Hematopoietic multipotent progenitor cell treated with erythropoietin and hydrocortisone succinate and interleukin-3 and kit ligand, for 6 days (in vitro differentiated cells): ENCODE data around the gene CDHR2.

ENCODE experiments used
- DNase-seq: peaks from one replicate; pipeline ENCODE4 v3.0.0-alpha.2; 2015

Gene CDHR2

GRCh38 chr5:176528761-176529115 lies 20.4 kb upstream of the CDHR2 start:
- DNase-seq, result no peak

DNA sequence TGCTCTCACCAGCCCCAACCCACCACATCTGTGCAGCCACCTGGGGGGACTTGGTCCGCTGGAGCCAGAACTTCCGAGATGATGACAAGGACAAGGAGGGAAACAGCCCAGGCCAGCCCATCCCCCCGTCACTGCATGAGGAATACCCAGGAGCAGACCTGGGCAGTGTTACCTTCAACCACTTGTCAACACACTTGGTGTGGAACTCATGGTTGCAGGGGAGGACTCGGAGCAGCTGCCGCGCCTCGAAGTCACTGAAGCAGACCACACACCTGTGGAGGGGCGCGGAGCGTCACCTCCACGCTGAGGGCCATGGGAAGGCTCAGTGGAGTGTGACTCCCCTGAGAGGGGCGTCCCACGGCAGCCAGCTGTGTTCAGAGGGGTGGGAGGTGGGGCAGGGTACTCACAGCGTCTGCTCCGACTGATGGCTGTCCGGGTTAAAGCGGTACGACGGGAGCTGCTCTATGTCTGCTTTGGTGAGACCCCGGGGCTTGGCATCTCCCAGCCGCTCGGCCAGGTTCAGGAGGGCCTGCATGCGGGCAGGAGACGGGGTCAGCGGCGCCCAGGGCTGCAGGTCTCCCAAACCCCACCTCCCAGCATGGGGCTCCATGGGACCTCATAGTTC lies 19.9 kb upstream of the CDHR2 start:
- DNase-seq, result no peak

DNA sequence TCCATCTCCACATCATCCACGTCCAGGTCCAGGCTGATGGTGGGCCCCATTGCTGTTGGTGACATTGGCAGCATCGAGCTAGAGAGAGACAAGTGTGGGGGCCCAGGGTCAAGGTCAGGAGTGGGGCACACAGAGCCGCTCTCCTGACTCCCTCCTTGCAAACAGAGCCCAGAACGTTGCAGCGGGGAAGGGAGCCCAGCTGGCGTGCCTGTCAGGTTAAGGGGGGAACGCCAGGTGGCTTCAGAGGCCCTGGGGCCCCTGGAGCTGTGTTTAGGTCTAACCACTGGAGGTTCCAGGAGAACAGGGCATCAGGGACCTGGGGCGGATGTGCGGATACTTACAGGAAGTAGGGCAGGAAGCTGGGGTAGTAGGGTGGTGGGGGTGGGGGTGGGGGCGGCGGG lies 19.4 kb upstream of the CDHR2 start:
- DNase-seq, result peak; percentile 41

DNA sequence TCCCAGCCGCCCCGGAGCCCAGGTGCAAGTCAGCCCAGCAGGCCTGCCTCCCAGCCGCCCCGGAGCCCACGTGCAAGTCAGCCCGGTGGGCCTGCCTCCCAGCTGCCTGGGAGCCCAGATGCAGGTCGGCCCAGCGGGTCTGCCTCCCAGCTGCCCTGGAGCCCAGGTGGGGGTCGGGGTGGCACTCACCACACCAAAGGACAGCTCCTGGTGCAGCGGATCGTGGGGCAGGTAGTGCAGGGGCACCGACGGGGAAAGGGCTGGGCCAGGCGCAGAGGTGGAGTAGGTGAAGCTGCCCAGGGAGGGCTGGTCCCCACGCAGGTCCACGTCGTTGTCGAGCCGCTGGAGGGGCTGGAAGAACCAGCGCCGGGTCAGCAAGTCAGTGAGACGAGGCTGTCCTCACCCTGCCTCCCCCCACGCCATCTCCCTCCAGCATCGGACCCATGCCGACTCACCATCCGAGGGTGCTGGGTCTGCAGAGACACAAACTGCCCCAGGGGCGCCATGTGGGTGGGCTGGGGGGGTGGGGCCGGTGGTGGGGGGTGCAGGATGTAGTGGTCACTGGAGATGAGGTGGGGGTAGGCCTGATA lies 18.7 kb upstream of the CDHR2 start:
- DNase-seq, result no peak

DNA sequence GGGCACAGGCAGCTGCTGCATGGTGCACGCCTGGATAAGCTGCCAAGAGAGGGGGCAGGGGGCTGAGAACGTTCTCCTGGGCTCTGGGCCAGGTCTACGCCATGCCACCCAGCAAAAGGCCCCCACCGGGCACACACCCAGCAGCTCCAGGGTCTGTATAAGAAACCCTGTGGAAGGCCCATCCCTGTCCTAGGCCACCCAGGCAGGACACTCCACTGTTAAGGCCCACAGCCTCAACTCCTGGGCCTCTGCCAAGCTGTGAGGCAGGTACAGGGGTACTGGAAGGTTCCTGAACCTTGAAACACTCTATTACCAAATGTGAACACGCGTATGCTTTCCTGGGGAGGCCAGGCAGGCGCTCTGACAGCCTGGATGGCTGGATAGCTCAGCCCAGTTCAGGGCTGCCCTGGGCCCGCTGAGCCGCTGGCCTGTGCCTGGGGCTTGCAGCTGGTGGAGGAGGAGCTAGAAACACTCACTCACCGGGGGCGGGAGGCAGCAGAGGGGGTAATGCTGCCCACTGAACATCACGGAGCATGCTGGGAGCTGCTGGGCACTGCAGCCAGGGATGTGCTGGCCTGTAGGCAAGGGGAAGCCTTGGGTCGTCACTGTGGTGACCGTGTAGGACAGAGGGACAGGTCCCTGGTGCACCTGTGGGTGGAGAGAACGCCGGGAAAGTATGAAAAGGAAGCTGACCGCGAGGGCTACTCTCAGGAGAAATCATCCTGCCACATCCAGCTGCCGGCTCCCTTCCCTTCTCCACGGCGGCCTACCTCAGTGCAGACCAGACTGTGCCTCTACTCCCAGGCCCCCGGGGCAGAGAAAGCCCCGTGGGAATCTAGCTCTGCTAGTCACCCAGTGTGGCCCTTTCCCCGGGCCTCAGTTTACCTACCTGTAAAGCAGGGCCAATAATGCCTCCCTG lies 17.9 kb upstream of the CDHR2 start:
- peak; percentile 75 for DNase-seq

GRCh38 chr5:176531902-176532493 lies 17.1 kb upstream of the CDHR2 start:
- no peak for DNase-seq

DNA sequence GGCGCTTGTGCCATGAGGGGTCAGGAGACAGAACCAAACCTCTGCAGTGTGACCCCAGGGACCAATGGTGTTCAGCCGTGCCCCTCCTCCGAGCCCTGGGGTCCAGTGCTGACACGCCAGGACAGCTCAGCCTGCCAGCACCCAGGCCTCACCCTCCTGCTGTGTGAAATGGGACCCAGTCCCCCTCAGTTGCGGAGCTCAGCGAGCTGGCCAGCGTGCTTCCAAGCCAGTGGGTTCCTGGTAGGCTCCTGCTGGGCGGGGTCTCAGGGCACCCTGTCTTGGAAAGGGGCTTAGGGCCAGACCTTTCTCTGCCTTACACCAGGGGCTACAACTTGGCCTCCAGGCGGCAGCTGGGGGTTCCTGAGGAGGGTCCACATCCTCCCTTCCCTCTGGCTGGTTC lies 16.3 kb upstream of the CDHR2 start:
- no peak for DNase-seq

- peak; percentile 66 for DNase-seq
These were observed 15.8 kb upstream of the CDHR2 start for GRCh38 chr5:176533390-176533789.

GRCh38 chr5:176533894-176534611 lies 15.1 kb upstream of the CDHR2 start:
- peak; percentile 54 for DNase-seq

- DNase-seq, result no peak
These were observed 14.5 kb upstream of the CDHR2 start for GRCh38 chr5:176534640-176535039.

- DNase-seq, result peak; percentile 81
These were observed 14.0 kb upstream of the CDHR2 start for GRCh38 chr5:176535101-176535663.

DNA sequence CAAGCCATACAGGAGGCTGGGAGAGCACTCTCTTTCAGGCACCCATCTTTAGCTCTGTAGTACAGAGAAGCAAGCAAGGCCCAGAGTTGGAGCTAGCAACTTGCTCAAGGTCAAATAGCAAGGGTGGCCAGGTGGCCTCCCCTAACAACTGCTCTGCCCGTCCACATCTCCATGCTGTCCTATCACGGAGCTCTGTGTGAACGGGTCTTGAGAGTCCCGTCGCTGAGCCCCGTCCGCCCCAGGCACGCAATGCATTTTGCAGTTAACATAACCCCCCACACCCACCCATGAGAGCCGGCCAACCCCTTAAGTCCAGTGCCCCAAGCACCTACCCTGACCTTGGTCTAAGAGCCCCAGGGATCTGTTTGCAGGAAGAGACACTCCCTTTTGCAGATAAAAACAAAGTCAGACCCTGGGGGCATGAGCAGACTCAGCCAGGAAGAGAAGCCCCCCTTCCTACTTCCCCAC lies 13.4 kb upstream of the CDHR2 start:
- DNase-seq, result peak; percentile 42

- peak; percentile 92 for DNase-seq
These were observed 12.8 kb upstream of the CDHR2 start for GRCh38 chr5:176536132-176536901.

DNA sequence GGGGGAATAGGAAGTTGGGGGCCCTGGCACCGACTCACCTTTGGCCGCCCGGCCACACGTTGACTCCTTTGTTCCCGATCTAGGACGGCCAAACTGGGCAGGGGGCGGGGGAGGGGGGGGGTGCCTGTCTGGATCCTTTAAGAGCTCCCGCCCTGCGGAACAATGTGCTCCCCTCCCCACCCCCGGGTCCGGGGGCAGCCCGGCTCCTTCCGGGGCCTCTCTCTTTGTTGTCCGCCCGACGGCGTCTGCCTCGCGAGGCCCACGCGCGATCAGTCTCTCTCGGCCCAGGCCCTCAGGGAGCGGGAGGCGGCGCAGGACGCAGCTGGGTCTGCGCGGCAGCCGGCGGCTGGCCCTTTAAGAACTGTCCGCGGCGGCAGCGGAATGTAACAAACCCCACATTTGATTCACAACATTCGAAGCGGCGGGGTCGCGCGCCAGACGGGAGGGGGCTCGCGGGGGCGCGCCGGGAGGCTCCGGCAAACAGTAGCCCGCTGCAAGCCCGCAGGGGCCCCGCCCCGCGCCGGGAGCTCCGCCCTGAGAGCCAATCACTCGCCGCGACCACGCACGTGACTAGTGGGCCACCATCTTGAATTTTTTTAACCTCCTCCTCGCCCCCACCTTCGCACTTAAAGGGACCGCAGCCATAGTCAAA lies 12.1 kb upstream of the CDHR2 start, which contains the start of gene RNF44:
RNF44 (minus strand) TSS at position 501 of the 652 bp plus-strand sequence. CDS start 4,930 bp downstream, outside the sequence.
- DNase-seq, result peak; percentile 98

DNA sequence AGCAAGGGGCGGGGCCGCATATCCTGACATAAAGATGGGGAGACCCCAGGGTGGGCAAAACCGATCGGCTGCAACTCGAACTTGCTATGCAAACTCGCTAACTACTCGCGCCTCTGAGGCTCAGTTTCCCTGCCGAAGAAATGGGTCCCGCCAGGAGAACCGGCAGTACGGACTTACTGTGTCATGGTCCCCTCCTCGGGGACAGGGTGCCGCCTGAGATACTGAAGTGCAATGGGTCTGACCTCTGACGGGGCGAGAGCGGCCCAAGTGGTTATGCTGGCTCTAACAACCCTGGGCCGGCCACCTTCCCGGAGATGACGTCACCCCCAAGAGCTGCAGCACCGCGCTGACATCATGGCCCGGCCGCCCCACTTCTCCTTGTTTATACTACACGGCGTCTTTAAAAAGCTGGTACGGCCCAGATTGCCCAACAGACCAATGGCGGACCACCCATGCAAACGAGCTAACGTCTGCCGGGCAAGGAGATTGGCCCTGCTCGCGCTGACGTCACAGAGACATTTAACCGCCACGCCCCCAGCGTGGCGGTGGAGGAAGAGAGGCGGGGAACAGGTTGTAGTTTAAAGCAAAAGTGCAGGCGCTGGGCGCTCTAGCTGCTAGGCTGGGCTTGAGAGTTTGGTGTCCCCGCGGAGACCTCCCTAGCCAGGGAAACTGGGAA lies 11.4 kb upstream of the CDHR2 start:
- DNase-seq, result peak; percentile 100

DNA sequence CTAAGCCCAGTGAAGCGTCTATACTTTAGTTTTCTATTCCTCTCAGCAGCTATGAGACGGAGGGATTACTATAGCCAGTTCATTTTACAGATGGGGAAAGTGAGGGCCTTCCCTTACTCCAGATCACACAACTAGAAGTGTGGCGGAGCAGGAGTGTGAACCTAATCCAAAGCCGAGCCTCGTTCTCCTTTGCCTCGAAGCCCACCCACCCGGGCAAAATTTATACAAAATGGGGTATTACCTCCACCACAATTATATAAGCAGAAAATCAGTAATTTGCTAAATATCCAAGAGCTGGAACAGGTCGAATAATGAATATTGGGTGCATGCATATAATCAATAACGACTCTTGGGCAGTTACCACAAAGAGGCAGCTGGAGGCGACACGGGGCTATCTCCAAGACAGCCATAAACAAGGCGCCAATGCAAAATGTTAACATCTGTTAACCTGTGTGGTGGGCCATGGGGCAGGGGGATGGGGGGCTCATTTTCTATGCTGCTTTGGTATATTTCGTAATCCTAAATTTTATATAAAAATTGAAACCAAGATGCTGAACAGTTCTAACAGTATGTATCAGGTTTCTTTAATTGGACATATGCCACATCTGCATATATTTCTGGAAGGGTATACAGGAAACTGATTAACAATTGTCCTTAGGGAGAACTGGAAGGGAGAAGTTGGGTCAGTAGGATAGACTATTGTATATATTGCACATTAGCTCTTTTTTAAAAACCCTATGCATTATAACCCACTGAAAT lies 10.7 kb upstream of the CDHR2 start:
- no peak for DNase-seq

DNA sequence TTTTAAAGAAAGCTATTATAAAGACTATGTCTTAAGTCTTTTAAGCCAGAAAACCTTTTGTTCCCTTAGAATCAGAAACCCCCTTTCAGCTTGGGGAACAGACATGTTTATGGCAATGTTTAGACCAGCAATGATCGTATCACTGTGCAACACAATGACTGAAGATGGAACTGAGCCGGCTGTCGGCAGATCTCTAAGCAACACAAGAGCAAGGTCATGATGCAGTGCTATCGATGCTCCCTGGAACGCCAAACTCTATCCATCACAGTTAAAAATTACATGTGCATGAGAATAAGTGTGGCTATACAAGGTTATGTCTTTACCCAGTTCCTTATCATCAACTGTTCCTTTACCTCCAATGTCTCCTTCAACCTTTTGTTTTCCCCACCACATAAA lies 10.2 kb upstream of the CDHR2 start:
- DNase-seq, result no peak

DNA sequence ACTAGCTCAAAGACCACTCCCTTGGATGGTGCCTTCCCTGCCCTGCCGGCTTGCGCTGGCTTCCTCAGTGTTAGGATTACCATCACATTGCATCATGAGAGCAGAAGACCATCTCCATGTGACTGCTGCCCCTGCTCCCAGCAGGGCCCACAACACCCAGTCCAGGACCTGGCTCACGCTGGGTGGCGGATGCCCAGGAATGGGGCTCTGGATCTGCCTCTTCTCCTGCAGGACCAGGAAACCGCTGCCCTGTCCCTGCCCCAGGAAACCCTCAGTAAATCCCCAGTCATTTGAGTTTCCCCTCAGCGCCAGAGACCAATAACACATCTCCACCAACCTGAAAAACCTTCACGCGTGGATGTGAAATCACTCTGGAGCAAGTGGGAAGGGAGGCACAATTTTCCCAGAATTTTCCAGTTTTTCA lies 8.7 kb upstream of the CDHR2 start:
- DNase-seq, result no peak

DNA sequence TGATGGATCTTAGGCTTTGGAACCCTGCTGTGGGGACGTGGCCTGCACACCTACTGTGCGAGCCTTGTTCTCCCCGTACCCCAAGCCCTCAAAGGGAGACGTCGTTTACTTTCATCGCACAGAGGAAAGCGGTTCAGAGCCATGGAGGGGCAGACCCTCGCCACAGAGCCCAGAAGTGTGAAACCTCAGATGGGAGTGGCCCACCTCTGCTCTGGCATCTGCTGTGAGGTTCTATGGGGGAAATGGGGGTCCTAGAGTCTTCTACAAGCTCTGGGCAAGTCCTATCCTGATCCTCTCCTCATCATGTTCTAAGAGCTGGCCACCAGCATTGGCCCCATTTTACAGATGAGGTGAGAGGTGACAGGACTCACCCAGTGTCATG lies 8.2 kb upstream of the CDHR2 start:
- no peak for DNase-seq
